Fibroblast of lung (primary cell): ENCODE measurements around the gene CTNNA2. TPM values are rescaled to one million over a fixed set of nuclear protein-coding genes. Genes with fewer than 3 reads are reported as not detected.

ENCODE experiments used
- DNase-seq, 2 donors: peaks; one replicate each; pipeline versions ENCODE4 v3.0.0 to v3.0.0-alpha.2; 2010; ENCODE audit warnings: low read depth in 2 of 2
- H2AFZ ChIP-seq: 2 replicates; pipeline ENCODE4 v1.5.1; 2012; ENCODE audit warnings: low read length, control low read depth, inconsistent platforms
- H3K27ac ChIP-seq: 2 replicates; pipeline ENCODE4 v1.5.1; 2011; ENCODE audit warnings: low read length, control low read depth; ENCODE audit not compliant: insufficient read depth
- H3K27me3 ChIP-seq: 2 replicates; pipeline ENCODE4 v1.5.1; 2011; ENCODE audit warnings: mild to moderate bottlenecking, low read length; ENCODE audit not compliant: control insufficient read depth, insufficient read depth
- H3K36me3 ChIP-seq: 2 replicates; pipeline ENCODE4 v1.5.1; 2011; ENCODE audit warnings: low read length; ENCODE audit not compliant: control insufficient read depth, insufficient read depth
- H3K4me1 ChIP-seq: 2 replicates; pipeline ENCODE4 v1.5.1; 2011; ENCODE audit warnings: low read length; ENCODE audit not compliant: control insufficient read depth, insufficient read depth; ENCODE audit errors: extremely low read depth
- H3K4me2 ChIP-seq: 2 replicates; pipeline ENCODE4 v1.5.1; 2011; ENCODE audit warnings: low read length, control low read depth; ENCODE audit not compliant: insufficient read depth; ENCODE audit errors: extremely low read depth
- H3K4me3 ChIP-seq, 4 experiments: fragments of 200-600 bp in 1 of 4; sonication (generic) in 1 of 4; replicated peaks in 1 of 4; 2 replicates each; pipeline ENCODE4 v1.5.1; 2011 to 2016; ENCODE audit warnings: low read length in 4 of 4, low read depth in 3 of 4, mild to moderate bottlenecking in 3 of 4, control low read depth in 2 of 4, inconsistent platforms in 1 of 4, mixed read lengths in 1 of 4; ENCODE audit not compliant: insufficient read depth in 1 of 4; ENCODE audit errors: control extremely low read depth in 1 of 4
- H3K79me2 ChIP-seq: 2 replicates; pipeline ENCODE4 v1.5.1; 2012; ENCODE audit warnings: mild to moderate bottlenecking, low read length, inconsistent platforms; ENCODE audit not compliant: control insufficient read depth, insufficient read depth
- H3K9ac ChIP-seq: 2 replicates; pipeline ENCODE4 v1.5.1; 2011; ENCODE audit warnings: mild to moderate bottlenecking, low read length, control low read depth; ENCODE audit not compliant: insufficient read depth
- H3K9me3 ChIP-seq: 2 replicates; pipeline ENCODE4 v1.5.1; 2012; ENCODE audit warnings: low read depth, low read length; ENCODE audit not compliant: control insufficient read depth, insufficient read depth
- H4K20me1 ChIP-seq: 2 replicates; pipeline ENCODE4 v1.5.1; 2011; ENCODE audit warnings: low read length; ENCODE audit not compliant: control insufficient read depth, insufficient read depth; ENCODE audit errors: extremely low read depth
- CTCF ChIP-seq, 2 donors: IDR thresholded peaks in 1 of 2; conservative IDR thresholded peaks in 1 of 2; 1 replicate in 1 of 2; 2 replicates in 1 of 2; pipeline ENCODE4 v1.5.1; 2011 to 2012; ENCODE audit warnings: low read length in 2 of 2, control low read depth in 1 of 2, inconsistent platforms in 1 of 2, low read depth in 1 of 2, mild to moderate bottlenecking in 1 of 2
- EZH2 ChIP-seq: IDR thresholded peaks from 2 replicates; pipeline ENCODE4 v1.5.1; 2012; ENCODE audit warnings: low read length, control low read depth, mild to moderate bottlenecking; ENCODE audit errors: missing control alignments
- polyA plus RNA-seq, 2 donors: library from polyadenylated mRNA; depleted of rRNA in 1 of 2; stranded (reverse) in 1 of 2; unstranded in 1 of 2; fragments of >200 nt; gene quantifications; 2 replicates each; pipeline ENCODE4 v1.2.1, GENCODE V29; 2011 to 2012; ENCODE audit warnings: missing spikeins in 1 of 2
- total RNA-seq: library from RNA; depleted of rRNA; stranded (reverse); fragments of >200 nt; gene quantifications from 2 replicates; pipeline ENCODE4 v1.2.1, GENCODE V29; 2014

CTNNA2 gene
- total and polyA plus RNA-seq, 2 donors (not counting 1 experiment from before 2014, with no cell fraction given), result not detected

- Histone ChIP-seq H3K4me2 (no peak overlapping the region), H3K27me3 (no peaks in the 10 kb centered on the region), H4K20me1 (no peaks in the 10 kb centered on the region), H2AFZ (no peak overlapping the region), H3K4me1 (no peaks in the 10 kb centered on the region), H3K9me3 (no peaks in the 10 kb centered on the region), H3K36me3 (no peaks in the 10 kb centered on the region), H3K4me3 (no peak overlapping the region), H3K79me2 (no peaks in the 10 kb centered on the region), H3K27ac (no peak overlapping the region), H3K9ac (no peak overlapping the region)
- DNase-seq, result no peak
- TF ChIP-seq EZH2 (no peak), CTCF (conservative IDR thresholded peaks at IDR 0.05 in 1 of 2, IDR thresholded peaks at IDR 0.05 in 1 of 2; ENCODE audit: low read depth in 1 of 2, low read length in 2 of 2) (no peak)
Observed at GRCh38 chr2:80670763-80671162, 1157.9 kb downstream of the CTNNA2 start.

- no peaks in the 10 kb centered on the region for H3K4me1 ChIP-seq
- TF ChIP-seq CTCF (conservative IDR thresholded peaks at IDR 0.05 in 1 of 2, IDR thresholded peaks at IDR 0.05 in 1 of 2; ENCODE audit: low read depth in 1 of 2, low read length in 2 of 2), result no peak
- no peak for TF ChIP-seq EZH2
- H4K20me1 ChIP-seq, result no peaks in the 10 kb centered on the region
- no peaks in the 10 kb centered on the region for H3K27me3 ChIP-seq
- DNase-seq, result no peak
- no peaks in the 10 kb centered on the region for H3K36me3 ChIP-seq
- H3K4me2 ChIP-seq, result no peak overlapping the region
- no peak overlapping the region for H3K27ac ChIP-seq
- H3K9ac ChIP-seq, result no peak overlapping the region
- no peaks in the 10 kb centered on the region for H3K9me3 ChIP-seq
- no peak overlapping the region for H2AFZ ChIP-seq
- H3K79me2 ChIP-seq, result no peaks in the 10 kb centered on the region
- H3K4me3 ChIP-seq, result no peak overlapping the region
Observed at GRCh38 chr2:80687524-80687923, 1174.7 kb downstream of the CTNNA2 start.

GRCh38 chr2:80689106-80689505 lies 1176.3 kb downstream of the CTNNA2 start:
- Histone ChIP-seq H3K4me2 (no peak overlapping the region), H3K36me3 (no peaks in the 10 kb centered on the region), H2AFZ (no peak overlapping the region), H3K9me3 (no peaks in the 10 kb centered on the region), H3K4me3 (no peak overlapping the region), H3K4me1 (no peaks in the 10 kb centered on the region), H3K27ac (no peak overlapping the region), H4K20me1 (no peaks in the 10 kb centered on the region), H3K9ac (no peak overlapping the region), H3K27me3 (no peaks in the 10 kb centered on the region), H3K79me2 (no peaks in the 10 kb centered on the region)
- no peak for TF ChIP-seq CTCF (conservative IDR thresholded peaks at IDR 0.05 in 1 of 2, IDR thresholded peaks at IDR 0.05 in 1 of 2; ENCODE audit: low read depth in 1 of 2, low read length in 2 of 2)
- TF ChIP-seq EZH2, result no peak
- DNase-seq, result no peak
